Neural progenitor cell (in vitro differentiated cells): ENCODE data around the gene PEAR1. TPM values are rescaled to one million over a fixed set of nuclear protein-coding genes. Genes with fewer than 3 reads are reported as not detected.
A peak's percentile ranks its signal among the peaks of the same experiment; 100 is the strongest.

Source experiments
- DNase-seq: peaks from one replicate; pipeline ENCODE4 v3.0.0-alpha.2; 2016; ENCODE audit warnings: low spot score
- H2AFZ ChIP-seq: fragments of 200-600 bp; sonication (generic); replicated peaks from 2 replicates; pipeline ENCODE4 v1.6.1; 2016; ENCODE audit warnings: antibody characterized with exemption
- H3F3A ChIP-seq: fragments of 200-600 bp; sonication (generic); 2 replicates; pipeline ENCODE4 v1.6.1; 2016; ENCODE audit warnings: antibody characterized with exemption, low read depth
- H3K27ac ChIP-seq: fragments of 200-600 bp; sonication (generic); 2 replicates; pipeline ENCODE4 v1.5.1; 2016; ENCODE audit warnings: mild to moderate bottlenecking
- H3K27me3 ChIP-seq: fragments of 200-600 bp; sonication (generic); 2 replicates; pipeline ENCODE4 v1.6.1; 2016; ENCODE audit warnings: mild to moderate bottlenecking, moderate library complexity
- H3K36me3 ChIP-seq: fragments of 200-600 bp; sonication (generic); 2 replicates; pipeline ENCODE4 v1.5.1; 2016
- H3K4me1 ChIP-seq: fragments of 200-600 bp; sonication (generic); 2 replicates; pipeline ENCODE4 v1.6.1; 2016; ENCODE audit warnings: mixed run types
- H3K4me2 ChIP-seq: fragments of 200-600 bp; sonication (generic); 2 replicates; pipeline ENCODE4 v1.6.1; 2016
- H3K4me3 ChIP-seq: fragments of 200-600 bp; sonication (generic); 2 replicates; pipeline ENCODE4 v1.5.1; 2016
- H3K79me2 ChIP-seq: fragments of 200-600 bp; sonication (generic); 2 replicates; pipeline ENCODE4 v1.6.1; 2016; ENCODE audit warnings: low read depth
- H3K9ac ChIP-seq: fragments of 200-600 bp; sonication (generic); 2 replicates; pipeline ENCODE4 v1.6.1; 2016
- H3K9me3 ChIP-seq: fragments of 200-600 bp; sonication (generic); 2 replicates; pipeline ENCODE4 v1.5.1; 2016; ENCODE audit warnings: low read depth
- H4K20me1 ChIP-seq: fragments of 200-600 bp; sonication (generic); 2 replicates; pipeline ENCODE4 v1.6.1; 2016; ENCODE audit warnings: low read depth
- H3K27ac Mint-ChIP-seq: 3 replicates; pipeline ENCODE4 v1.8.0; 2021; ENCODE audit warnings: mixed read lengths
- H3K27me3 Mint-ChIP-seq: 2 replicates; pipeline ENCODE4 v1.8.0; 2022; ENCODE audit warnings: low read depth, mild to moderate bottlenecking, inconsistent platforms, moderate library complexity, mixed read lengths; ENCODE audit not compliant: insufficient read depth
- H3K36me3 Mint-ChIP-seq: 3 replicates; pipeline ENCODE4 v1.8.0; 2021; ENCODE audit warnings: mixed read lengths
- H3K4me1 Mint-ChIP-seq: 3 replicates; pipeline ENCODE4 v1.8.0; 2021; ENCODE audit warnings: mixed read lengths
- H3K4me3 Mint-ChIP-seq: 3 replicates; pipeline ENCODE4 v1.8.0; 2021; ENCODE audit warnings: mild to moderate bottlenecking, moderate library complexity, mixed read lengths
- H3K9me3 Mint-ChIP-seq: 3 replicates; pipeline ENCODE4 v1.8.0; 2020; ENCODE audit warnings: mixed read lengths
- CTCF ChIP-seq: fragments of 200-600 bp; sonication (generic); IDR thresholded peaks from 2 replicates; pipeline ENCODE4 v1.5.1; 2017; ENCODE audit warnings: antibody characterized with exemption, mild to moderate bottlenecking
- EZH2 ChIP-seq: fragments of 200-600 bp; sonication (generic); IDR thresholded peaks from 2 replicates; pipeline ENCODE4 v1.6.1; 2017; ENCODE audit warnings: antibody characterized with exemption, mild to moderate bottlenecking, moderate library complexity
- EZH2phosphoT487 ChIP-seq: fragments of 200-600 bp; sonication (generic); IDR thresholded peaks from 2 replicates; pipeline ENCODE4 v1.6.1; 2017; ENCODE audit warnings: antibody characterized with exemption
- total RNA-seq: library from RNA; depleted of rRNA; stranded (reverse); fragments of >200 nt; gene quantifications from 2 replicates; pipeline ENCODE4 v1.2.3, GENCODE V29; 2015; ENCODE audit warnings: low replicate concordance

PEAR1 gene
- total RNA-seq, 1 donor from 2014 or later: not detected

GRCh38 chr1:156845055-156845952 lies 48.2 kb upstream of the PEAR1 start:
- Histone ChIP-seq H3K9me3 (no peaks in the 10 kb centered on the region), H3K27me3 (peaks cover 96% of the 10 kb centered on the region), H3K4me1 (peaks cover 20% of the 10 kb centered on the region), H3K4me2 (peak overlapping the region; percentile 74), H3K27ac (no peak overlapping the region), H3K79me2 (no peaks in the 10 kb centered on the region), H3K36me3 (no peaks in the 10 kb centered on the region), H3F3A (no peaks in the 10 kb centered on the region), H2AFZ (no peak overlapping the region), H3K4me3 (peak overlapping the region; percentile 24), H4K20me1 (peaks cover 8% of the 10 kb centered on the region), H3K9ac (no peak overlapping the region)
- peak; percentile 9 for TF ChIP-seq CTCF
- TF ChIP-seq EZH2phosphoT487: peak; percentile 82
- peak; percentile 79 for TF ChIP-seq EZH2
- DNase-seq: peak; percentile 61
- H3K9me3 Mint-ChIP-seq: peaks cover 8% of the 10 kb centered on the region
- H3K4me3 Mint-ChIP-seq: peak overlapping the region; percentile 53
- no peak overlapping the region for H3K27ac Mint-ChIP-seq
- peaks cover 78% of the 10 kb centered on the region for H3K27me3 Mint-ChIP-seq
- H3K36me3 Mint-ChIP-seq: peaks cover 2% of the 10 kb centered on the region
- peaks cover 32% of the 10 kb centered on the region for H3K4me1 Mint-ChIP-seq

GRCh38 chr1:156845953-156846545 lies 47.5 kb upstream of the PEAR1 start:
- Histone ChIP-seq H2AFZ (no peak overlapping the region), H3K79me2 (no peaks in the 10 kb centered on the region), H3K36me3 (no peaks in the 10 kb centered on the region), H3K9me3 (no peaks in the 10 kb centered on the region), H3K4me3 (no peak overlapping the region), H3K27ac (no peak overlapping the region), H3K4me2 (peak overlapping the region; percentile 74), H4K20me1 (peaks cover 8% of the 10 kb centered on the region), H3F3A (no peaks in the 10 kb centered on the region), H3K9ac (no peak overlapping the region), H3K4me1 (peaks cover 19% of the 10 kb centered on the region), H3K27me3 (peaks cover 98% of the 10 kb centered on the region)
- TF ChIP-seq EZH2phosphoT487: peak; percentile 60
- TF ChIP-seq CTCF: no peak
- no peak for TF ChIP-seq EZH2
- Mint-ChIP-seq H3K27ac (no peak overlapping the region), H3K4me1 (peaks cover 24% of the 10 kb centered on the region), H3K4me3 (peak overlapping the region; percentile 42), H3K27me3 (peaks cover 81% of the 10 kb centered on the region), H3K36me3 (peaks cover 2% of the 10 kb centered on the region), H3K9me3 (peaks cover 8% of the 10 kb centered on the region)
- DNase-seq: no peak

GRCh38 chr1:156846643-156847042 lies 46.9 kb upstream of the PEAR1 start:
- no peak for DNase-seq

More at GRCh38 chr1:156846643-156847042, 46.9 kb upstream of the PEAR1 start:
- Histone ChIP-seq H3K36me3 (no peaks in the 10 kb centered on the region), H3K9ac (no peak overlapping the region), H3K4me3 (no peak overlapping the region), H3K79me2 (no peaks in the 10 kb centered on the region), H3K9me3 (no peaks in the 10 kb centered on the region), H3K4me1 (peaks cover 19% of the 10 kb centered on the region), H3K27ac (no peak overlapping the region), H3K27me3 (peaks cover 100% of the 10 kb centered on the region), H3K4me2 (no peak overlapping the region), H3F3A (no peaks in the 10 kb centered on the region), H2AFZ (no peak overlapping the region), H4K20me1 (peaks cover 8% of the 10 kb centered on the region)
- Mint-ChIP-seq H3K27me3 (peaks cover 84% of the 10 kb centered on the region), H3K4me3 (no peak overlapping the region), H3K4me1 (peaks cover 24% of the 10 kb centered on the region), H3K9me3 (peaks cover 8% of the 10 kb centered on the region), H3K27ac (no peak overlapping the region), H3K36me3 (peaks cover 2% of the 10 kb centered on the region)
- TF ChIP-seq EZH2 (no peak), CTCF (no peak), EZH2phosphoT487 (no peak)
